HEK293 (cell line): ENCODE results near the gene SLC22A12.

ENCODE experiments used
- CTCF ChIA-PET: fragments of 350-600 bp; formaldehyde crosslinking; extraction: SDS; loops from one replicate; lab custom pipeline; 2021; ENCODE audit warnings: antibody characterized with exemption; lab: Yijun Ruan, JAX
- POLR2A ChIA-PET: fragments of 300-600 bp; formaldehyde crosslinking; extraction: SDS; loops from one replicate; lab custom pipeline; 2020; ENCODE audit warnings: antibody characterized with exemption, inconsistent platforms; lab: Yijun Ruan, JAX
- H3K27ac ChIP-seq: fragments of 200-500 bp; sonication (Bioruptor generic); 2 replicates; pipeline ENCODE4 v1.5.1; 2014; ENCODE audit warnings: low read depth, low read length, control low read depth, inconsistent platforms; ENCODE audit errors: extremely low read depth
- H3K36me3 ChIP-seq, 2 experiments: fragments of 200-500 bp in 1 of 2; sonication (Bioruptor generic) in 1 of 2; 1 replicate in 1 of 2; 2 replicates in 1 of 2; pipeline ENCODE4 v1.5.1; 2014 to 2017; ENCODE audit warnings: inconsistent platforms in 2 of 2, low read length in 2 of 2; ENCODE audit not compliant: control insufficient read depth in 2 of 2, insufficient read depth in 1 of 2
- H3K4me1 ChIP-seq: fragments of 200-500 bp; sonication (Bioruptor generic); 2 replicates; pipeline ENCODE4 v1.5.1; 2014; ENCODE audit warnings: mild to moderate bottlenecking, low read length, inconsistent platforms; ENCODE audit not compliant: control insufficient read depth, insufficient read depth
- H3K4me3 ChIP-seq: 2 replicates; pipeline ENCODE4 v1.5.1; 2011; ENCODE audit warnings: low read depth, mild to moderate bottlenecking, control low read depth, low read length, moderate library complexity
- H3K9me3 ChIP-seq: fragments of 200-500 bp; sonication (Bioruptor generic); 2 replicates; pipeline ENCODE4 v1.5.1; 2014; ENCODE audit warnings: low read depth, low read length, inconsistent platforms; ENCODE audit not compliant: control insufficient read depth, insufficient read depth
- BCL6B ChIP-seq: fragments of 450-650 bp; formaldehyde crosslinking; IDR thresholded peaks from 2 replicates; pipeline ENCODE4 v1.5.1; 2017; ENCODE audit warnings: missing biosample characterization, missing genetic modification characterization
- GLIS1 ChIP-seq: fragments of 450-650 bp; formaldehyde crosslinking; IDR thresholded peaks from 2 replicates; pipeline ENCODE4 v1.5.1; 2016; ENCODE audit warnings: missing biosample characterization, missing genetic modification characterization
- KLF17 ChIP-seq: fragments of 450-650 bp; formaldehyde crosslinking; IDR thresholded peaks from 2 replicates; pipeline ENCODE4 v1.5.1; 2016; ENCODE audit warnings: missing biosample characterization, missing genetic modification characterization
- KLF7 ChIP-seq: fragments of 450-650 bp; formaldehyde crosslinking; IDR thresholded peaks from 2 replicates; pipeline ENCODE4 v1.5.1; 2016; ENCODE audit warnings: missing biosample characterization, missing genetic modification characterization, borderline replicate concordance
- PRDM1 ChIP-seq: fragments of 450-650 bp; formaldehyde crosslinking; IDR thresholded peaks from 2 replicates; pipeline ENCODE4; 2016; ENCODE audit warnings: missing biosample characterization, missing genetic modification characterization
- WT1 ChIP-seq: fragments of 450-650 bp; formaldehyde crosslinking; IDR thresholded peaks from 2 replicates; pipeline ENCODE4 v1.5.1; 2016; ENCODE audit warnings: missing biosample characterization, missing genetic modification characterization
- ZBTB48 ChIP-seq: fragments of 450-650 bp; formaldehyde crosslinking; IDR thresholded peaks from 2 replicates; pipeline ENCODE4 v1.5.1; 2016; ENCODE audit warnings: missing biosample characterization, missing genetic modification characterization
- ZBTB49 ChIP-seq: fragments of 450-650 bp; formaldehyde crosslinking; IDR thresholded peaks from 2 replicates; pipeline ENCODE4 v1.5.1; 2016; ENCODE audit warnings: missing biosample characterization, missing genetic modification characterization, low read depth
- ZBTB6 ChIP-seq: fragments of 450-650 bp; formaldehyde crosslinking; IDR thresholded peaks from 2 replicates; pipeline ENCODE4 v1.5.1; 2017; ENCODE audit warnings: missing biosample characterization, missing genetic modification characterization
- ZFP3 ChIP-seq: fragments of 450-650 bp; formaldehyde crosslinking; IDR thresholded peaks from 2 replicates; pipeline ENCODE4 v1.5.1; 2016; ENCODE audit warnings: low read depth, missing biosample characterization, missing genetic modification characterization
- ZNF202 ChIP-seq: fragments of 450-650 bp; formaldehyde crosslinking; IDR thresholded peaks from 2 replicates; pipeline ENCODE4 v1.5.1; 2016; ENCODE audit warnings: missing biosample characterization, missing genetic modification characterization, borderline replicate concordance
- ZNF24 ChIP-seq: fragments of 450-650 bp; formaldehyde crosslinking; IDR thresholded peaks from 2 replicates; pipeline ENCODE4 v1.5.1; 2016; ENCODE audit warnings: missing biosample characterization, missing genetic modification characterization
- ZNF280D ChIP-seq: fragments of 450-650 bp; formaldehyde crosslinking; IDR thresholded peaks from 2 replicates; pipeline ENCODE4 v1.5.1; 2016; ENCODE audit warnings: missing biosample characterization, missing genetic modification characterization
- ZNF302 ChIP-seq: fragments of 450-650 bp; formaldehyde crosslinking; IDR thresholded peaks from 2 replicates; pipeline ENCODE4 v1.5.1; 2016; ENCODE audit warnings: missing biosample characterization, missing genetic modification characterization, low read depth
- ZNF354C ChIP-seq: fragments of 450-650 bp; formaldehyde crosslinking; IDR thresholded peaks from 2 replicates; pipeline ENCODE4 v1.5.1; 2016; ENCODE audit warnings: missing biosample characterization, missing genetic modification characterization, low read depth, borderline replicate concordance
- ZNF510 ChIP-seq: fragments of 450-650 bp; formaldehyde crosslinking; IDR thresholded peaks from 2 replicates; pipeline ENCODE4 v1.5.1; 2018; ENCODE audit warnings: mild to moderate bottlenecking, missing genetic modification characterization, missing biosample characterization; ENCODE audit not compliant: insufficient replicate concordance
- ZNF624 ChIP-seq: fragments of 450-650 bp; formaldehyde crosslinking; IDR thresholded peaks from 2 replicates; pipeline ENCODE4 v1.5.1; 2017; ENCODE audit warnings: missing biosample characterization, missing genetic modification characterization
- ZNF701 ChIP-seq: fragments of 450-650 bp; formaldehyde crosslinking; IDR thresholded peaks from 2 replicates; pipeline ENCODE4 v1.5.1; 2016; ENCODE audit warnings: missing biosample characterization, missing genetic modification characterization
- ZNF776 ChIP-seq: fragments of 450-650 bp; formaldehyde crosslinking; IDR thresholded peaks from 2 replicates; pipeline ENCODE4 v1.5.0; 2017; ENCODE audit warnings: missing biosample characterization, missing genetic modification characterization, borderline replicate concordance
- ZNF791 ChIP-seq: fragments of 450-650 bp; formaldehyde crosslinking; IDR thresholded peaks from 2 replicates; pipeline ENCODE4 v1.5.1; 2016; ENCODE audit warnings: missing biosample characterization, missing genetic modification characterization
- ZNF843 ChIP-seq: fragments of 450-650 bp; formaldehyde crosslinking; IDR thresholded peaks from 2 replicates; pipeline ENCODE4 v1.5.1; 2016; ENCODE audit warnings: missing biosample characterization, missing genetic modification characterization
- ZSCAN4 ChIP-seq: fragments of 450-650 bp; formaldehyde crosslinking; IDR thresholded peaks from 2 replicates; pipeline ENCODE4 v1.5.1; 2017; ENCODE audit warnings: missing biosample characterization, missing genetic modification characterization

The SLC22A12 gene

GRCh38 chr11:64570341-64570740, 20.7 kb upstream of the SLC22A12 start:
- no peak overlapping the region for H3K4me3 ChIP-seq
- ChIA-PET POLR2A (no interaction called here), CTCF (no interaction called here)
- TF ChIP-seq ZNF701 (tag by site-specific recombination) (no peak), ZNF510 (tag by site-specific recombination) (no peak), GLIS1 (tag by site-specific recombination) (no peak), ZFP3 (no peak)
- H3K27ac ChIP-seq, result no peak overlapping the region
- H3K36me3 ChIP-seq, result no peaks in the 10 kb centered on the region
- no peaks in the 10 kb centered on the region for H3K9me3 ChIP-seq
- H3K4me1 ChIP-seq, result no peaks in the 10 kb centered on the region

GRCh38 chr11:64571050-64571409, 20.0 kb upstream of the SLC22A12 start:
- POLR2A ChIA-PET, result no interaction called here
- TF ChIP-seq ZNF624 (tag by site-specific recombination) (no peak), ZNF791 (tag by site-specific recombination) (no peak), KLF17 (tag by site-specific recombination) (no peak), ZNF280D (tag by site-specific recombination) (no peak), ZSCAN4 (no peak), BCL6B (tag by site-specific recombination) (no peak), WT1 (no peak), ZNF24 (tag by site-specific recombination) (no peak), ZBTB6 (tag by site-specific recombination) (no peak), KLF7 (tag by site-specific recombination) (no peak), ZNF843 (tag by site-specific recombination) (no peak), ZBTB48 (no peak), PRDM1 (no peak), ZNF302 (tag by site-specific recombination) (no peak), ZNF354C (tag by site-specific recombination) (no peak), ZNF202 (tag by site-specific recombination) (no peak), ZNF776 (tag by site-specific recombination) (no peak), ZBTB49 (tag by site-specific recombination) (no peak)

More at GRCh38 chr11:64571050-64571409, 20.0 kb upstream of the SLC22A12 start:
- CTCF ChIA-PET, result interaction anchor here (0.9 to 1.7 kb wide), 2 partner anchors 78 to 80 kb away, joined by 4 to 5 read pairs; no protein-coding TSS in a partner anchor
- no peak overlapping the region for H3K4me3 ChIP-seq
- H3K4me1 ChIP-seq, result no peaks in the 10 kb centered on the region
- H3K27ac ChIP-seq, result no peak overlapping the region
- H3K36me3 ChIP-seq, result no peaks in the 10 kb centered on the region
- no peaks in the 10 kb centered on the region for H3K9me3 ChIP-seq
